GM19438 (cell line): ENCODE data around the gene TTC32.

Experiments
- ATAC-seq: cut with Tn5 transposase; IDR thresholded peaks from one replicate; pipeline ENCODE4 v1.9.1; 2021; ENCODE audit warnings: low read depth; ENCODE audit not compliant: unreplicated experiment

TTC32 gene

GRCh38 chr2:19854596-19855541 lies 46.9 kb downstream of the TTC32 start:
- ATAC-seq: no peak

GRCh38 chr2:19851116-19851695 lies 50.6 kb downstream of the TTC32 start:
- ATAC-seq: no peak

GRCh38 chr2:19850056-19851050 lies 51.4 kb downstream of the TTC32 start:
- ATAC-seq: no peak

GRCh38 chr2:19848952-19849351 lies 52.8 kb downstream of the TTC32 start:
- no peak for ATAC-seq

GRCh38 chr2:19848029-19848750 lies 53.6 kb downstream of the TTC32 start:
- ATAC-seq: no peak

- no peak for ATAC-seq
These were observed 54.3 kb downstream of the TTC32 start for GRCh38 chr2:19847486-19847885.
